K562 (cell line): ENCODE data around the gene SH3BP2. TPM values are rescaled to one million over a fixed set of nuclear protein-coding genes. Genes with fewer than 3 reads are reported as not detected.
A peak's percentile ranks its signal among the peaks of the same experiment; 100 is the strongest.

ENCODE experiments used
- ARID3B ChIP-seq: fragments of 250-450 bp; sonication (Bioruptor Pico); IDR thresholded peaks from 2 replicates; pipeline ENCODE4 v1.4.0; 2020; ENCODE audit warnings: borderline replicate concordance
- ATF6 ChIP-seq: sonication (generic); formaldehyde crosslinking; IDR thresholded peaks from 2 replicates; pipeline ENCODE4 v1.4.0; 2020; ENCODE audit warnings: mild to moderate bottlenecking, missing genetic modification reagents
- CCAR2 ChIP-seq: fragments of 200-400 bp; formaldehyde crosslinking; IDR thresholded peaks from 2 replicates; pipeline ENCODE4 v1.6.1; 2017; ENCODE audit warnings: mild to moderate bottlenecking, low read depth, low read length
- FIP1L1 ChIP-seq: fragments of 200-400 bp; formaldehyde crosslinking; IDR thresholded peaks from 2 replicates; pipeline ENCODE4 v1.6.1; 2018; ENCODE audit warnings: mild to moderate bottlenecking, low read depth, low read length; ENCODE audit not compliant: poor library complexity, severe bottlenecking
- HCFC1 ChIP-seq: IDR thresholded peaks from 2 replicates; pipeline ENCODE4 v1.6.1; 2012; ENCODE audit warnings: low read depth, low read length, improper control_type of control experiment
- HMBOX1 ChIP-seq: sonication (generic); IDR thresholded peaks from 2 replicates; pipeline ENCODE4 v1.6.1; 2016
- NR0B1 ChIP-seq: fragments of 450-650 bp; IDR thresholded peaks from one replicate; pipeline ENCODE4 v1.6.1; 2018; ENCODE audit warnings: mild to moderate bottlenecking, moderate library complexity; ENCODE audit not compliant: partially characterized antibody
- PHF8 ChIP-seq: fragments of 200-600 bp; sonication (generic); IDR thresholded peaks from 2 replicates; pipeline ENCODE4 v1.6.1; 2012; ENCODE audit warnings: mixed run types, mild to moderate bottlenecking, inconsistent platforms, low read length, moderate library complexity, borderline replicate concordance
- POU5F1 ChIP-seq: fragments of 150-350 bp; IDR thresholded peaks from 2 replicates; pipeline ENCODE4 v1.6.1; 2014; ENCODE audit warnings: borderline replicate concordance, low read length, low read depth, mild to moderate bottlenecking; ENCODE audit not compliant: partially characterized antibody
- SMARCA5 ChIP-seq: fragments of 450-650 bp; IDR thresholded peaks from 2 replicates; pipeline ENCODE4 v1.6.1; 2016
- USF1 ChIP-seq: sonication (generic); formaldehyde crosslinking; IDR thresholded peaks from 2 replicates; pipeline ENCODE4 v1.9.0; 2022; ENCODE audit warnings: mild to moderate bottlenecking, missing genetic modification reagents
- ZNF583 ChIP-seq: fragments of 250-450 bp; sonication (Bioruptor Pico); IDR thresholded peaks from 2 replicates; pipeline ENCODE4 v1.4.0; 2020
- polyA plus RNA-seq, 8 experiments: library from polyadenylated mRNA; depleted of rRNA in 4 of 8; stranded (reverse) in 5 of 8; unstranded in 3 of 8; fragments of >200 nt; fragmentation: Nextera tagmentation in 2 of 8; fragmentation: Illumina TruSeq in 1 of 8; extraction: Ambion mirVana in 2 of 8; extraction: Trizol in 1 of 8; gene quantifications; 2 replicates each; pipeline versions ENCODE4 v1.2.1 to v1.2.3, GENCODE V29; 2011 to 2014; ENCODE audit warnings: inconsistent platforms in 1 of 8, missing spikeins in 1 of 8
- total RNA-seq, 7 experiments: library from RNA; depleted of rRNA in 6 of 7; stranded (reverse); fragments of >200 nt in 6 of 7; fragmentation: Illumina TruSeq in 2 of 7; extraction: Trizol in 2 of 7; gene quantifications; 2 replicates each; pipeline versions ENCODE4 v1.2.1 to v1.2.3, GENCODE V29; 2011 to 2021; ENCODE audit warnings: low replicate concordance in 1 of 7

The SH3BP2 gene
- total and polyA plus RNA-seq, 9 of the 15 experiments (the other 6 are each of a cell fraction or from before 2014, with no cell fraction given): 0.34 to 16.0 (median 5.1) TPM

GRCh38 chr4:2793586-2794485 lies 951 bp downstream of the SH3BP2 start (continued):
- TF ChIP-seq ARID3B (CRISPR knock-in tag) (no peak), PHF8 (no peak), HMBOX1 (no peak), SMARCA5 (no peak), CCAR2 (no peak), USF1 (CRISPR knock-in tag) (peak; percentile 72), ATF6 (CRISPR knock-in tag) (no peak), HCFC1 (no peak), NR0B1 (no peak), POU5F1 (no peak), ZNF583 (CRISPR knock-in tag) (no peak), FIP1L1 (no peak)
